Measurements from ENCODE around the gene BCORL1.

BCORL1 gene

GRCh38 chrX:130098210-130098552, 115.7 kb downstream of the BCORL1 start:
- no peak for DNase-seq (ENCODE audit: low read depth)

GRCh38 chrX:130100180-130100579, 117.7 kb downstream of the BCORL1 start:
- DNase-seq (ENCODE audit: low read depth) = no peak

GRCh38 chrX:130103605-130104004, 121.2 kb downstream of the BCORL1 start:
- DNase-seq (ENCODE audit: low read depth) = no peak

GRCh38 chrX:130105244-130105643, 122.8 kb downstream of the BCORL1 start:
- no peak for DNase-seq (ENCODE audit: low read depth)

GRCh38 chrX:130106071-130106470, 123.6 kb downstream of the BCORL1 start:
- no peak for DNase-seq (ENCODE audit: low read depth)
